Peyer's patch (tissue), 4 donors: ENCODE results near the gene CREBBP. TPM values are rescaled to one million over a fixed set of nuclear protein-coding genes. Genes with fewer than 3 reads are reported as not detected.

ENCODE experiments used
- DNase-seq, 3 donors: peaks; one replicate each; pipeline ENCODE4 v3.0.0-alpha.2; 2017 to 2019
- H3K27ac ChIP-seq, 4 donors: fragments of 200-600 bp; sonication (generic); one replicate each; pipeline ENCODE4 v1.5.1; 2016 to 2019
- H3K27me3 ChIP-seq, 2 donors: fragments of 200-600 bp; sonication (generic); one replicate each; pipeline ENCODE4 v1.5.1; 2019
- H3K36me3 ChIP-seq, 3 donors: fragments of 200-600 bp; sonication (generic); one replicate each; pipeline ENCODE4 v1.5.1; 2016 to 2019
- H3K4me1 ChIP-seq, 4 donors: fragments of 200-600 bp; sonication (generic); one replicate each; pipeline ENCODE4 v1.5.1; 2016 to 2019
- H3K4me3 ChIP-seq, 4 donors: fragments of 200-600 bp; sonication (generic); 1 replicate in 3 of 4; 2 replicates in 1 of 4; pipeline ENCODE4 v1.5.1; 2016 to 2019; ENCODE audit warnings: mild to moderate bottlenecking in 1 of 4
- H3K9me3 ChIP-seq, 4 donors: fragments of 200-600 bp; sonication (generic); one replicate each; pipeline ENCODE4 v1.5.1; 2016 to 2019; ENCODE audit warnings: mild to moderate bottlenecking in 1 of 4
- CTCF ChIP-seq, 6 experiments: fragments of 450-650 bp in 4 of 6; fragments of 200-600 bp in 2 of 6; sonication (generic) in 1 of 6; IDR thresholded peaks; one replicate each; pipeline ENCODE4 v1.5.1; 2017 to 2019; ENCODE audit warnings: antibody characterized with exemption in 6 of 6, mild to moderate bottlenecking in 3 of 6, moderate library complexity in 1 of 6
- POLR2A ChIP-seq, 2 donors: fragments of 450-650 bp; IDR thresholded peaks; one replicate each; pipeline ENCODE4 v1.5.1; 2017; ENCODE audit warnings: antibody characterized with exemption in 2 of 2, mild to moderate bottlenecking in 2 of 2, moderate library complexity in 2 of 2
- total RNA-seq, 4 donors: library from RNA; depleted of rRNA; stranded (reverse); fragments of >200 nt; gene quantifications; one replicate each; pipeline ENCODE4 v1.1.0, GENCODE V29; 2016

The CREBBP gene
- total RNA-seq, 4 donors from 2014 or later: 84.2 to 238 (median 140) TPM

GRCh38 chr16:3744018-3744417 is 136.5 kb downstream of the CREBBP start:
- Histone ChIP-seq H3K27me3 (no peaks in the 10 kb centered on the region), H3K27ac (no peak overlapping the region), H3K36me3 (peaks cover 0 to 97% (median 5%) of the 10 kb centered on the region in 3 donors), H3K9me3 (no peaks in the 10 kb centered on the region), H3K4me3 (no peak overlapping the region), H3K4me1 (no peaks in the 10 kb centered on the region)
- peak in 1 of 3 donors; percentile 42 for DNase-seq
- TF ChIP-seq POLR2A (IDR thresholded peaks at IDR 0.05): no peak
- no peak for TF ChIP-seq CTCF (IDR thresholded peaks at IDR 0.05)

- DNase-seq: peak in 1 of 3 donors; percentile 21
- Histone ChIP-seq H3K9me3 (no peaks in the 10 kb centered on the region), H3K4me1 (no peaks in the 10 kb centered on the region), H3K36me3 (peaks cover 0 to 97% (median 5%) of the 10 kb centered on the region in 3 donors), H3K27me3 (no peaks in the 10 kb centered on the region), H3K4me3 (no peak overlapping the region), H3K27ac (no peak overlapping the region)
- TF ChIP-seq POLR2A (IDR thresholded peaks at IDR 0.05) (no peak), CTCF (IDR thresholded peaks at IDR 0.05) (no peak)
Observed at GRCh38 chr16:3740934-3741333, 139.6 kb downstream of the CREBBP start.

- H3K4me3 ChIP-seq: no peak overlapping the region
- H3K36me3 ChIP-seq: peaks cover 0 to 99% (median 5%) of the 10 kb centered on the region in 3 donors
- DNase-seq: peak in 1 of 3 donors; percentile 27
- no peaks in the 10 kb centered on the region for H3K4me1 ChIP-seq
- no peak overlapping the region for H3K27ac ChIP-seq
- TF ChIP-seq CTCF (IDR thresholded peaks at IDR 0.05) (no peak), POLR2A (IDR thresholded peaks at IDR 0.05) (no peak)
- no peaks in the 10 kb centered on the region for H3K27me3 ChIP-seq
- H3K9me3 ChIP-seq: no peaks in the 10 kb centered on the region
Observed at GRCh38 chr16:3740186-3740585, 140.3 kb downstream of the CREBBP start.

GRCh38 chr16:3739636-3740035 is 140.9 kb downstream of the CREBBP start:
- Histone ChIP-seq H3K4me1 (no peaks in the 10 kb centered on the region), H3K27ac (no peak overlapping the region), H3K27me3 (no peaks in the 10 kb centered on the region), H3K36me3 (peaks cover 0 to 99% (median 5%) of the 10 kb centered on the region in 3 donors), H3K9me3 (no peaks in the 10 kb centered on the region), H3K4me3 (no peak overlapping the region)
- DNase-seq: peak in 1 of 3 donors; percentile 24
- TF ChIP-seq CTCF (IDR thresholded peaks at IDR 0.05) (no peak), POLR2A (IDR thresholded peaks at IDR 0.05) (no peak)

GRCh38 chr16:3738541-3738940 is 142.0 kb downstream of the CREBBP start:
- no peak overlapping the region for H3K27ac ChIP-seq
- H3K27me3 ChIP-seq: no peaks in the 10 kb centered on the region
- H3K4me3 ChIP-seq: no peak overlapping the region
- peak in 1 of 3 donors; percentile 5 for DNase-seq
- TF ChIP-seq CTCF (IDR thresholded peaks at IDR 0.05) (no peak), POLR2A (IDR thresholded peaks at IDR 0.05) (no peak)
- H3K9me3 ChIP-seq: no peaks in the 10 kb centered on the region
- H3K36me3 ChIP-seq: peaks cover 0 to 97% (median 5%) of the 10 kb centered on the region in 3 donors
- no peaks in the 10 kb centered on the region for H3K4me1 ChIP-seq

- H3K36me3 ChIP-seq: peaks cover 0 to 97% (median 5%) of the 10 kb centered on the region in 3 donors
- no peak for TF ChIP-seq CTCF (IDR thresholded peaks at IDR 0.05)
- no peak for TF ChIP-seq POLR2A (IDR thresholded peaks at IDR 0.05)
- H3K4me1 ChIP-seq: no peaks in the 10 kb centered on the region
- no peaks in the 10 kb centered on the region for H3K27me3 ChIP-seq
- no peak overlapping the region for H3K4me3 ChIP-seq
- H3K27ac ChIP-seq: no peak overlapping the region
- DNase-seq: no peak
- H3K9me3 ChIP-seq: no peaks in the 10 kb centered on the region
Observed at GRCh38 chr16:3738128-3738527, 142.4 kb downstream of the CREBBP start.
